A549 (cell line): ENCODE measurements around the gene OR51A7. TPM values are rescaled to one million over a fixed set of nuclear protein-coding genes. Genes with fewer than 3 reads are reported as not detected.
"Not testable (repeated sequence)": the region's sequence is repeated elsewhere in the genome, so short reads cannot be mapped to it uniquely, and the experiment has no call there.

Experiments used
- ATAC-seq, 2 experiments: fragments of 200-7000 bp in 1 of 2; fragments of >200 bp in 1 of 2; cut with Nextera tagmentation in 1 of 2; cut with Tn5 transposase in 1 of 2; 3 replicates each; pipeline versions ENCODE4 v1.8.0 to v1.9.1; 2018 to 2020; ENCODE audit warnings: mild to moderate bottlenecking in 1 of 2, moderate library complexity in 1 of 2
- CTCF ChIA-PET: fragments of 300-600 bp; sonication (Branson Sonifier 250); formaldehyde crosslinking; extraction: SDS; loops from one replicate; lab custom pipeline; 2021; ENCODE audit warnings: antibody characterized with exemption, inconsistent platforms; lab: Yijun Ruan, JAX
- POLR2A ChIA-PET: fragments of 350-600 bp; formaldehyde crosslinking; extraction: SDS; loops from one replicate; lab custom pipeline; 2021; ENCODE audit warnings: antibody characterized with exemption, inconsistent platforms; lab: Yijun Ruan, JAX
- DNase-seq, 2 experiments: peaks; one replicate each; pipeline versions ENCODE4 v3.0.0 to v3.0.0-alpha.2; 2011 to 2016; ENCODE audit warnings: low read depth in 1 of 2, low spot score in 1 of 2
- FAIRE-seq: peaks from 2 replicates; lab custom pipeline; 2011; peaks lifted over from hg19 to GRCh38; lab: Jason Lieb, UNC
- H3K27ac ChIP-seq, 2 experiments: fragments of >200 bp; sonication (Bioruptor Twin); formaldehyde crosslinking; 3 replicates each; pipeline ENCODE4 v1.5.1; 2016 to 2017
- H3K4me1 ChIP-seq: fragments of >200 bp; sonication (Bioruptor Twin); formaldehyde crosslinking; 3 replicates; pipeline ENCODE4 v1.6.1; 2016
- H3K4me2 ChIP-seq: fragments of >200 bp; sonication (Bioruptor Twin); formaldehyde crosslinking; 3 replicates; pipeline ENCODE4 v1.6.1; 2016
- H3K4me3 ChIP-seq: fragments of >200 bp; sonication (Bioruptor Twin); formaldehyde crosslinking; 3 replicates; pipeline ENCODE4 v1.5.1; 2016
- H3K9me3 ChIP-seq: fragments of >200 bp; sonication (Bioruptor Twin); formaldehyde crosslinking; 3 replicates; pipeline ENCODE4 v1.6.1; 2016
- CEBPB ChIP-seq, 2 experiments: fragments of >200 bp in 1 of 2; sonication (Bioruptor Twin) in 1 of 2; formaldehyde crosslinking in 1 of 2; IDR thresholded peaks; 2 replicates each; pipeline ENCODE4 v1.6.1; 2012 to 2016
- EHMT2 ChIP-seq: fragments of 200-600 bp; sonication (generic); IDR thresholded peaks from 2 replicates; pipeline ENCODE4 v1.6.1; 2016; ENCODE audit warnings: antibody characterized with exemption, low read depth, mild to moderate bottlenecking, moderate library complexity
- ELK1 ChIP-seq: fragments of 150-350 bp; IDR thresholded peaks from 2 replicates; pipeline ENCODE4 v1.6.1; 2014; ENCODE audit warnings: low read depth, mild to moderate bottlenecking, low read length
- ESRRA ChIP-seq: fragments of 150-350 bp; IDR thresholded peaks from 2 replicates; pipeline ENCODE4 v1.6.1; 2014; ENCODE audit warnings: mild to moderate bottlenecking, low read length, borderline replicate concordance
- FOSL2 ChIP-seq, 2 experiments: fragments of 450-650 bp in 1 of 2; fragments of >200 bp in 1 of 2; sonication (Bioruptor Twin) in 1 of 2; formaldehyde crosslinking; IDR thresholded peaks; 2 replicates each; pipeline versions ENCODE4 v1.5.0 to v1.6.1; 2016 to 2020; ENCODE audit warnings: mild to moderate bottlenecking in 1 of 2, moderate library complexity in 1 of 2
- GATA3 ChIP-seq: IDR thresholded peaks from 2 replicates; pipeline ENCODE4 v1.6.1; 2012; ENCODE audit warnings: borderline replicate concordance
- HEYL ChIP-seq: fragments of 250-450 bp; sonication (Bioruptor Pico); IDR thresholded peaks from 2 replicates; pipeline ENCODE4 v1.8.0; 2021; ENCODE audit warnings: mild to moderate bottlenecking, moderate library complexity
- HMGXB4 ChIP-seq: fragments of 250-450 bp; sonication (Bioruptor Pico); IDR thresholded peaks from 2 replicates; pipeline ENCODE4 v1.5.0; 2021; ENCODE audit warnings: mild to moderate bottlenecking, moderate library complexity, borderline replicate concordance
- HOXB13 ChIP-seq: fragments of 250-450 bp; sonication (Bioruptor Pico); IDR thresholded peaks from 2 replicates; pipeline ENCODE4 v1.5.0; 2020; ENCODE audit warnings: low read depth, mild to moderate bottlenecking, moderate library complexity
- JUNB ChIP-seq: fragments of >200 bp; sonication (Bioruptor Twin); formaldehyde crosslinking; IDR thresholded peaks from 2 replicates; pipeline ENCODE4 v1.6.1; 2016
- MAX ChIP-seq: IDR thresholded peaks from 2 replicates; pipeline ENCODE4 v1.6.1; 2012
- MYC ChIP-seq: IDR thresholded peaks from 2 replicates; pipeline ENCODE4 v1.6.1; 2012; ENCODE audit warnings: mild to moderate bottlenecking, inconsistent platforms, low read length, improper control_type of control experiment, borderline replicate concordance
- NR3C1 ChIP-seq: fragments of >200 bp; sonication (Bioruptor Twin); formaldehyde crosslinking; IDR thresholded peaks from 3 replicates; pipeline ENCODE4 v1.6.1; 2017
- POLR2A ChIP-seq: IDR thresholded peaks from 2 replicates; pipeline ENCODE4 v1.6.1; 2012; ENCODE audit warnings: mild to moderate bottlenecking, low read length
- REST ChIP-seq: fragments of 200-600 bp; sonication (generic); IDR thresholded peaks from 2 replicates; pipeline ENCODE4 v1.6.1; 2016; ENCODE audit warnings: antibody characterized with exemption, mild to moderate bottlenecking, moderate library complexity
- RNF2 ChIP-seq: fragments of 200-600 bp; sonication (generic); IDR thresholded peaks from 2 replicates; pipeline ENCODE4 v1.6.1; 2016; ENCODE audit warnings: low read depth, mild to moderate bottlenecking, antibody characterized with exemption, moderate library complexity, borderline replicate concordance
- SMC3 ChIP-seq: fragments of >200 bp; sonication (Bioruptor Twin); formaldehyde crosslinking; IDR thresholded peaks from 3 replicates; pipeline ENCODE4 v1.6.1; 2018; ENCODE audit warnings: inconsistent platforms
- TP53 ChIP-seq: fragments of 250-450 bp; sonication (Bioruptor Pico); IDR thresholded peaks from 2 replicates; pipeline ENCODE4 v1.5.0; 2021; ENCODE audit warnings: mild to moderate bottlenecking, moderate library complexity
- ZC3H11A ChIP-seq: fragments of 450-650 bp; IDR thresholded peaks from 2 replicates; pipeline ENCODE4 v1.6.1; 2014; ENCODE audit warnings: antibody characterized with exemption, mild to moderate bottlenecking
- ZFP36 ChIP-seq: fragments of 450-650 bp; IDR thresholded peaks from 2 replicates; pipeline ENCODE4 v1.6.1; 2014; ENCODE audit warnings: borderline replicate concordance; ENCODE audit not compliant: partially characterized antibody
- ZNF302 ChIP-seq: fragments of 250-450 bp; sonication (Bioruptor Pico); IDR thresholded peaks from 2 replicates; pipeline ENCODE4 v1.9.0; 2021; ENCODE audit warnings: inconsistent platforms, mild to moderate bottlenecking, moderate library complexity
- ZSCAN20 ChIP-seq: fragments of 250-450 bp; sonication (Bioruptor Pico); IDR thresholded peaks from 2 replicates; pipeline ENCODE4 v1.8.0; 2022; ENCODE audit warnings: mild to moderate bottlenecking, moderate library complexity
- WGBS: methylation state at CpG from one replicate; pipeline ENCODE4 v1.1.6; 2017; ENCODE audit errors: missing lambda C conversion rate; 5-methylcytosine and 5-hydroxymethylcytosine counted together
- polyA plus RNA-seq, 4 experiments: library from polyadenylated mRNA; depleted of rRNA in 3 of 4; stranded (reverse); fragments of >200 nt; fragmentation: RNase III in 1 of 4; extraction: RNeasy Plus Mini Kit Qiagen cat#74134 plus additional on column Dnase treatment in 1 of 4; gene quantifications; 2 replicates in 3 of 4; 3 replicates in 1 of 4; pipeline ENCODE4 v1.2.3, GENCODE V29; 2011 to 2017
- TF ChIP-seq, protein P1 (sequence below): fragments of >200 bp; sonication (Bioruptor Twin); formaldehyde crosslinking; IDR thresholded peaks from 3 replicates; pipeline ENCODE4 v1.5.1; 2016

OR51A7 gene
- polyA plus RNA-seq, 2 of the 4 experiments (the other 2 are of a cell fraction) = not detected

DNA sequence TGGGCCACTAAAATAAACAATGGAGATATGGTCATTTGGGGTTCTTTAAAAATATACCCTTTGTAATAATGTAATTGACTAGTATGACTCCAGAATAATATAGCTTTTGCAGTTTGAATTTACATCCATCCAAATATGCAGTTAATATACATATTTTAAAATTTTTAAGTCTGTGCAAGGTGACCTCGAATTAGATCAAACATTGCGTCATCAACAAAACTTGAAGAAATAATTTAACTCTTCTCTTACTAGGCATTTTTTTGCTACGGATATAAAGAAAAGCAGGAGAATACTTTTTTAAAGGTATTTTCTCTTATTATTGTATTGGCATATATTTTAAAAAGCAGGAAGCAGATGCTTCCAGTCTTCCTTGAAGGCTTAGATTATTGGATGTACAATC, 33.2 kb downstream of the OR51A7 start:
- CTCF ChIA-PET = no interaction called here
- TF ChIP-seq NR3C1 (no peak), EHMT2 (no peak), FOSL2 (IDR thresholded peaks at IDR 0.05) (no peak), FOSL2 (CRISPR knock-in tag; IDR thresholded peaks at IDR 0.05) (no peak), MYC (no peak), SMC3 (no peak), CEBPB (IDR thresholded peaks at IDR 0.05) (no peak), REST (no peak), ZFP36 (no peak), TP53 (no peak), POLR2A (no peak), RNF2 (no peak), ELK1 (no peak), ESRRA (no peak), ZC3H11A (no peak), GATA3 (no peak)
- TF ChIP-seq, all 56 proteins: peak for 0
- WGBS = 24% methylated on average over 3 of the region's 3 CpGs
- Histone ChIP-seq H3K4me1 (no peaks in the 10 kb centered on the region), H3K27ac (no peak overlapping the region), H3K4me2 (no peak overlapping the region), H3K4me3 (no peak overlapping the region), H3K9me3 (no peaks in the 10 kb centered on the region)
- POLR2A ChIA-PET = no interaction called here
- FAIRE-seq (no peak), DNase-seq (no peak), ATAC-seq (no peak)

GRCh38 chr11:4947505-4947904, 43.9 kb downstream of the OR51A7 start, which contains the start of gene OR51A4:
OR51A4 (minus strand) TSS chr11:4947605; CDS start chr11:4947100, 505 bp downstream.
- ATAC-seq (no peak), FAIRE-seq (no peak), DNase-seq (no peak)
- ChIA-PET CTCF (no interaction called here), POLR2A (no interaction called here)
- no peak for TF ChIP-seq ZSCAN20 (CRISPR knock-in tag)
- no peak for TF ChIP-seq JUNB
- no peak for TF ChIP-seq ZNF302 (CRISPR knock-in tag)
- TF ChIP-seq, protein P1, sequence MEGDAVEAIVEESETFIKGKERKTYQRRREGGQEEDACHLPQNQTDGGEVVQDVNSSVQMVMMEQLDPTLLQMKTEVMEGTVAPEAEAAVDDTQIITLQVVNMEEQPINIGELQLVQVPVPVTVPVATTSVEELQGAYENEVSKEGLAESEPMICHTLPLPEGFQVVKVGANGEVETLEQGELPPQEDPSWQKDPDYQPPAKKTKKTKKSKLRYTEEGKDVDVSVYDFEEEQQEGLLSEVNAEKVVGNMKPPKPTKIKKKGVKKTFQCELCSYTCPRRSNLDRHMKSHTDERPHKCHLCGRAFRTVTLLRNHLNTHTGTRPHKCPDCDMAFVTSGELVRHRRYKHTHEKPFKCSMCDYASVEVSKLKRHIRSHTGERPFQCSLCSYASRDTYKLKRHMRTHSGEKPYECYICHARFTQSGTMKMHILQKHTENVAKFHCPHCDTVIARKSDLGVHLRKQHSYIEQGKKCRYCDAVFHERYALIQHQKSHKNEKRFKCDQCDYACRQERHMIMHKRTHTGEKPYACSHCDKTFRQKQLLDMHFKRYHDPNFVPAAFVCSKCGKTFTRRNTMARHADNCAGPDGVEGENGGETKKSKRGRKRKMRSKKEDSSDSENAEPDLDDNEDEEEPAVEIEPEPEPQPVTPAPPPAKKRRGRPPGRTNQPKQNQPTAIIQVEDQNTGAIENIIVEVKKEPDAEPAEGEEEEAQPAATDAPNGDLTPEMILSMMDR = no peak
- TF ChIP-seq MAX = no peak
- TF ChIP-seq GATA3 = no peak
- TF ChIP-seq HOXB13 (CRISPR knock-in tag) = no peak
- TF ChIP-seq HMGXB4 (CRISPR knock-in tag) = no peak
- TF ChIP-seq REST = no peak
- no peak for TF ChIP-seq HEYL
- H3K4me1 ChIP-seq = no peaks in the 10 kb centered on the region
- no peak within 1 kb of the TSS for H3K27ac ChIP-seq
- no peaks in the 10 kb centered on the region for H3K9me3 ChIP-seq
- no peak within 1 kb of the TSS for H3K4me3 ChIP-seq
- H3K4me2 ChIP-seq = no peak within 1 kb of the TSS

GRCh38 chr11:4955613-4956012, 52.0 kb downstream of the OR51A7 start, which contains the start of gene OR51A2:
OR51A2 (minus strand) TSS chr11:4955713; CDS start chr11:4955713, 0 bp downstream.
- H3K4me1 ChIP-seq, FAIRE-seq, H3K27ac ChIP-seq, DNase-seq, ATAC-seq, POLR2A ChIA-PET, CTCF ChIA-PET, H3K9me3 ChIP-seq, H3K4me2 ChIP-seq, H3K4me3 ChIP-seq: not testable (repeated sequence)
- WGBS = 3% methylated on average over 2 of the region's 2 CpGs
